NCI-H345 treated with DMSO at 0.1 percent for 48 hours (cell line): ENCODE measurements around the gene WFDC1.

ENCODE experiments used
- DNase-seq: peaks from one replicate; lab custom pipeline; 2025; ENCODE audit not compliant: unreplicated experiment; lab: John Stamatoyannopoulos, UW

WFDC1 gene

GRCh38 chr16:84371553-84371865 lies 76.8 kb downstream of the WFDC1 start:
- DNase-seq, result no peak

- DNase-seq, result no peak
Measured at GRCh38 chr16:84373907-84374489, 79.3 kb downstream of the WFDC1 start.

GRCh38 chr16:84378099-84378498 lies 83.4 kb downstream of the WFDC1 start:
- no peak for DNase-seq

GRCh38 chr16:84378567-84378966 lies 83.9 kb downstream of the WFDC1 start:
- DNase-seq, result no peak

GRCh38 chr16:84379008-84379708 lies 84.5 kb downstream of the WFDC1 start:
- DNase-seq, result no peak
